OCI-LY3 (cell line): Measurements from ENCODE around the gene JMJD6.

Experiments used
- EZH2phosphoT487 ChIP-seq: fragments of 200-600 bp; shearing (Covaris generic); IDR thresholded peaks from 2 replicates; pipeline ENCODE4 v1.6.1; 2018; ENCODE audit warnings: antibody characterized with exemption, mixed run types, low read depth
- TF ChIP-seq, protein P1 (sequence below): fragments of 200-600, 300-600 bp; sonication (generic); IDR thresholded peaks from 2 replicates; pipeline ENCODE4 v1.5.1; 2014; ENCODE audit warnings: antibody characterized with exemption, low read length, low read depth

DNA sequence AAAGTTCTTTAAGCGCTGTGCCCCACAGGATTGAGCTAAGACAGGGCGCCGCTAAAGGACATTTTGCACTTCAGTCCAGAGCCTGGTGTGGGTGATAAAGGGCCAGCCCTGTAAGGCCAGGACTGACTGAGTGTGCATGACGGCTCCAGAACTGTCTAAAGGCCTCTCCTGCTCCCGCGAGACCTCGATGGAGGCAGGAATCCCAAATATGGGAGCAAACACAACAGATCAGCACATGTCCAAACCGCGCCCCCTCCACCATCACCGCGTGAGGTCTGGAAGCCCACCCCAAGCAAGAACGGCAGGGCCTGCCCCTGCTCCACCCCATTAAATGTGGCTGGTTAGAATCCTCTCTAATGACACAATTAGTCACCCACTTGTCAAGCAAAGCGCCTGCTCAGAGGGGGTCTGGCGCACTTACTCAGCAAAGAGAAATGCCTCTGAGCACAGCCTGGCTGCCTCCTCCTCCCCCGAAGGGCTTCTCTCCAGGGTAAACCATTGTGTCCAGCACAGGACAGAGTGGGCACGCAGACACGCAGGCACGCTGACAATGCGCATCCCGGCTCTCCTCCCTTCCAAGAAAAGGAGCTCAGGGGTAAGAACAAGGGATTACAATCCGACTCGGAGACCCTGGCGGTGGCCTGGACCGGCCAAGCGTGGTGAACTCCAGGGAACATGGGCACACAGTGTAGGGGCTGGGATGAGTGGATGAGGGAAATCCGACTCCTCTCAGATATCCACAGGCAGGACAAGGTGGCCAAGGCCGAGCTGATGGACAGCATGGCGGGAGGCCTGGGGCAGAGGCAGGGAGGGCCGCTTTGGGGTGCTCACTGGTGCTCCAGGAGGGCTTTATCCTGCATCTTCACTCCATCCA is 17.1 kb downstream of the JMJD6 start:
- TF ChIP-seq, protein P1, sequence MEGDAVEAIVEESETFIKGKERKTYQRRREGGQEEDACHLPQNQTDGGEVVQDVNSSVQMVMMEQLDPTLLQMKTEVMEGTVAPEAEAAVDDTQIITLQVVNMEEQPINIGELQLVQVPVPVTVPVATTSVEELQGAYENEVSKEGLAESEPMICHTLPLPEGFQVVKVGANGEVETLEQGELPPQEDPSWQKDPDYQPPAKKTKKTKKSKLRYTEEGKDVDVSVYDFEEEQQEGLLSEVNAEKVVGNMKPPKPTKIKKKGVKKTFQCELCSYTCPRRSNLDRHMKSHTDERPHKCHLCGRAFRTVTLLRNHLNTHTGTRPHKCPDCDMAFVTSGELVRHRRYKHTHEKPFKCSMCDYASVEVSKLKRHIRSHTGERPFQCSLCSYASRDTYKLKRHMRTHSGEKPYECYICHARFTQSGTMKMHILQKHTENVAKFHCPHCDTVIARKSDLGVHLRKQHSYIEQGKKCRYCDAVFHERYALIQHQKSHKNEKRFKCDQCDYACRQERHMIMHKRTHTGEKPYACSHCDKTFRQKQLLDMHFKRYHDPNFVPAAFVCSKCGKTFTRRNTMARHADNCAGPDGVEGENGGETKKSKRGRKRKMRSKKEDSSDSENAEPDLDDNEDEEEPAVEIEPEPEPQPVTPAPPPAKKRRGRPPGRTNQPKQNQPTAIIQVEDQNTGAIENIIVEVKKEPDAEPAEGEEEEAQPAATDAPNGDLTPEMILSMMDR: no peak
- no peak for TF ChIP-seq EZH2phosphoT487
